HG02981 (cell line): Measurements from ENCODE around the gene TMEM117.
A peak's percentile ranks its signal among the peaks of the same experiment; 100 is the strongest.

Source experiments
- ATAC-seq: cut with Tn5 transposase; IDR thresholded peaks from one replicate; pipeline ENCODE4 v1.9.1; 2021; ENCODE audit warnings: mild to moderate bottlenecking, moderate library complexity; ENCODE audit not compliant: unreplicated experiment

Gene TMEM117

DNA sequence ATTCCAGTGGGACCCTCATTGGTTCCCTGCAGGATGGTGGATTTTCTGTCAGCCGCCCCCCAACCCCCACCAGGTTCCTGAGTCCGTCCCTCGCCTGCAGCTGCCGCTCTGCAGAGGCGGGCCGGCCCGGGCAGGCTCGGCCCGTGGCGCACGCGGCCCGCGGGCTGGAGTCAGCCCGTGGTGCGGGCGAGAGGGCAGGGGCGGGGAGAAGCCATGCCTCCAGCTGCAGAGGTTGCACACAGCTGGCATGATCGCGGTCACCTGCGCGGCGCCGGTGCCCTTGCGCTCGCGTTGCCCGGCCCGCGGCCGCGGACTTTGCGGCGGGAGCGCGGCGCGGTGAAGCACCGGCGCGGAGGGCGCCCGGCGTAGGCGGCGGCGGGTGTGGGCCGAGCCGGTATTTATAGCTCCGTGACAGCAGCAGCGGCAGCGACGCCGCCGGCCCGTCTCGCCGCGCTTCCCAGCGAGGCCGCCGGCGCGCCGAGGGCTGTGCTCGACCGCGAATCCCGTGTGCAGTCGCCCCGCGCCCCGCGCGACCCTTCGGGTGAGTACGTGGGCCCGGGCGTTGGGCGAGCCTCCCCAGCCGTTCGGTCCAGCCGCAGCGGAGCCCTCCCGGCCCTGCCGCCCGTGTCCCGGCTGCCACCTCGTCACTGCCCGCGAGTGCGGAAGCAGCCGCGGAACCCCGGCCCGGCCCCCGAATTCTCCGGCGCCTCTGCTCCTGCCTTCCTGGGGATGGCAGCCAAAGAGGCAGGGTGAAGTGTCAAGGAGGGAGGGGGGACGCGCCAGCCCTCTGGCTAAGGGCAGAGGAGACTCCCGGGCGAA lies at the start of gene TMEM117:
TMEM117 (plus strand) TSS at position 426 of the 819 bp plus-strand sequence.
- peak; percentile 71 for ATAC-seq

DNA sequence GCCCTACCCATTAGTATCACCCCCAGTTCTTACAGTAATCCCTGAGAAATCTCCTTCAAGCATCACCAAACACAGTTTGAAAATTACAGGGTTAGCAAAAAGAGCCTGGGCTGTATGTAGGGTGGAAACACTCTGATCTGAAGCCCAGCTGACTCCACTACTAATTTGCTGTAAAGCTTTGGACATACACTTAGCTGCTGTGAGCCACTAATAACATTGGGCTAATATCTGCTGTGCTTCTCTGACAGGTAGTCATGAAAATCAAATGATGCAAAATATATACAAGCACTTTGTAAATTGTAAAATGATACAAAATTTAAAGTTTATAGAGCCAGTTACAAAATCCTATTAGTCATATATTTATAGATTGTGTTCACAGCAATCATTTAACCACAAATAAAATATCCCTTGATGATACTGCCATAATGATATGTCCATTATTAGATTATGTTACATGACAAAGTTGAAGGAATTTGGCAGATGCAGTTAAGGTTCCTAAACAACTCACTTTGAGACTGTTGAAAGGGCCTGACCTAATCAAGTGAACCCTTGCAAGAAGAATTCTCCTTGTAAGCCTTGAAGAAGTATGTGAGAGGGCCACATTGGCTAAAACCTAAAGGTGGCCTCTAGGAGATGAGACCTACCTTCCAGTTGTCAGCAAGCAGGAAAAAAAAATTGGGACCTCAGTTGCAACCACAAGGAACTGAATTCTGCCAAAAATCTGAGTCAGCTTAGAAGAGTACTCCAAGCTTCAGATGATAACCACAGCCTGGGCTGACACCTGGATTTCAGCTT lies 48.8 kb upstream of the TMEM117 start:
- no peak for ATAC-seq

DNA sequence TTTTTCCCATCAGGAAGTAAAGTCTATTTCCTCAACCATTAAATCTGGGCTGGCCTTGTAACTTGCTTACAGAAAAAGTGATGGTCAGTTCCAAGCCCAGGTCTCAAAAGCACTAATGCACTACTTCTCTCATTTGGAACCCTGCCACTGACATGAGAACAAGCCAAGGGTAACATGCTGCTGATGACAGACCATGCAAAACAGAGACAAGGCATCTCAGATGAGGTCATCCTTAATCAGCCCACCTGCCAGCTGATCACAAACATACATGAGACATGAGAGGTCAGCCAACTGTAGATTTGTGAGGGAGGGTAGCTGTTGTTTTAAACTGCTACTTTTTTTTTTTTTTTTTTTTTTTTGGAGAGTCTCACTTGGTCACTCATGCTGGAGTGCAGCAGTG lies 45.9 kb upstream of the TMEM117 start:
- ATAC-seq = no peak

DNA sequence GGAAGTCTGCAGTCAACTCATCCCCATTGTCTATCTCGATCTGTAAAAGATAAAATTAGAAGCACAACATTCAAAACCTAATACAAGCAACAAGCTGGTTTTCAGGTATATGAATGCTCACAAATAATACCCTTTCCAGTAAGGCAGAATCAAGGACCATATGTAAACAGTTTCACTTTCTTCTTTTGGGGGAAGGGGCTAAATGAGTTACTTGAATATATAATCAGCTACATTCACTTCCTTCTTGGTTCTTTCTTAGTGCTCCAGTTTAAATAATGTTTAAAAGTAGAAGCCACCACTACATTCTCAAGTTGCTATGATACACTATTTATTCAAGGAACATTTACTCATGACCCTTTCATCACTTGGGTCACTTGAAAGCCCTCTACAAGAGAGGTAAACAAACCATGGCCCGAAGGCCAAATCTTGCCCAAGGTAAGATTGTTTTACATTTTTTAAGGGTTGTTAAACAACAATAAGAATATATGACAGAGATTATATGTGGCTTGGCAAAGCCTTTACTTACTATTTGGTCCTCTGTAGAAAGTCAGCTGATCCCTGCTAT lies 40.1 kb upstream of the TMEM117 start:
- peak; percentile 47 for ATAC-seq

DNA sequence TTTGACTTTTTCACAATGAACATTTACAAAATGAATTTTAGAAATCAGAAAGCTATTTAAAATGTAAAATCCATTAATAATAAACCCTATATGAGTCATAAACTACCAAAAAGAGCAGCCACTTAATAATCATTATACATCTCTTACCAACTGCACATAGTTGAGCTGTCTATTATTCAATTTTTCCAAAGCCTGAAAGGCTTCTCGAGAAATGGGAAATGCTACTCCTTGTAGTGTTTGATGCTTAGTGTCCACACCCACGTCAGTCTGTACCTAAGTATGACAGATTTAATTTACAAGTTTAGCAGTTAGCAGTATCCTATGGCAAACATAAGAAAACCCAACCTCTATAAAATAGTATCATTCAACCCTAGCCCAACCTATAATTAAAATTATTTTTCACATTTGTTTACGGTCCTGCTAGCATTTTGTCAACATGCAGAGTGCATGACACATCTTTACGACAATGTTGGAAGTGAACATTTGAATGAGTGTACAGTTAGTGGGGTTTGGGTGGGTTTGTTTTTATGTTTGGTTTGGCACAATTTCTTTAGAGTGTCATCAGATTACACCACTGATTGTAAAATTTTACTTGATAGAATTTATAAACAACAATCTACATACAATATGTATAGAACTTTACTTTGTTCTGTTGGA lies 38.2 kb upstream of the TMEM117 start:
- ATAC-seq = no peak

DNA sequence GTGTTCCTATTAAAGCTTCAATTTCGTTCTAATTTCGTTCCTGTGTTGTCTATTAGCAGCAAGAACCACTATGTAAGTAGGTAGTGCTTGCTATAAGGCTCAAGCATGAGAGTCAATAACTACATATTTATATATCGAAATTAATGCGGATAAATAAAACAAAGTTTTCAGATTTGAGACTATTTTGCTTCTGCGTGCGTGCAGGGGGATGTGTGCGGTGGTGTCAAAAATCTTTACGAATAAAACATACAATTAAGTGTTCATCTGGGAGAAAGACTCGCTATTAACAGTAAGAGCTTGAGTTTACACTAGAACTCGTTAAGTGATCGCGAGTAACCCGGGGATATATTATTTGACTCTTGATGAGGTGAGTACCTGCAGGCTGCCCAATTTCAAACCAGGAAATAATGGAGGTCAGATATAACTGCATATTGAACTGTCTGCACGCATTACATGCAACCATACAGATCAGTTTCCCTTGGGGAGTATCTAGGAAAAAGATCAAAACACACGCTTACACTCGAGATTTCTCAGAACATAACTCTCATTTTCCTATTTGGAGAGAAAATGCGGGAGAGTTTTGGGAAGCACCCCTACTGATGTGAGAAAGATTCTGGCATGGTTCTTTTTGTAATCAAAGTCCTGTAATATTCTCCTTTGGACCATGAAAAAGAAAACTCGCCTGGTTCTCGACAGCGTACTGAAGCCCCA lies 30.6 kb upstream of the TMEM117 start:
- no peak for ATAC-seq

DNA sequence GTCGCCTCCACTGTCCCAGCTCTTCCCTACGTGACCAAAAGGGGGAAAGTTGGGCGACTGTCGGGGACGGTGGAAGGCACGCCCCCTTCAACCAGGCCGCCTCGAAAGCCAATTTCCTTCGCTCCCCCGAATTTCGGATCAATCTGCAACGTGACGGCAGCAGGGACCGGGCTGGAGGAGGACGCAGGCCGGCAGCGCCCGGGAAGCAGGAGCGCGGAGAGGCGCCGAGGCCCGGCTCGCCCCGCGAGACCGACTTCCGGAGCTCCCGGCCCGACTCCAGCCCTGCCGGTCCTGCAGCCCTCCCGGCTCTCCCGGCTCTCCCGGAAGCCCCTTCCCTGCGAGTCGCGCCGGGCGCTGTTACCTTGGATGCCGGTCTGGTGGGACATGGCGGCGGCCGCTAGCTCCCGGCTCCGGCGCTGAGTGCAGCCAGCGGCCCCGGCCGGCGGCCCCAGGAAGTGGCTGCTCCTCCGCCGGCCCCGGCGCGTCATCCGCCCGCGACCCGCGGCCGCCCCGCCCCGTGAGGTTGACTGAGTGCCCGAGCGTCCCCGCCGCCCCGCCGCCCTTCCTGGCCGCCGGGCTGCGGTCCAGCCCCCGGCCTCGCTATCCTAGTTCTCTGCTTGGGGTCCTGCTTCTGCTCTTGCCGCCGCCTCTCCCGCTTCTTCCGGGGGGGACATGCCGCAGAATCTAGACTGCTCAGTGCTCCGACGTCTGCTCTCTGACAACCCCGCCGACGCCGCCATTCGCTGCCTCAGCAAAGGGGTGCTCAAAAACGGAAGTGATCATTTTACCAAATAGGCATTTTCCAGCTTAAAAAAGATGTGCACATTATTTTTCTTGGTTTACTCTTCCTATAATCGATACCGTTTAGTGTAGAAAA lies 29.8 kb upstream of the TMEM117 start, which contains the start of gene TWF1:
TWF1 (minus strand) TSS at position 458 of the 877 bp plus-strand sequence; CDS start at position 386, 72 bp downstream.
- peak; percentile 95 for ATAC-seq

DNA sequence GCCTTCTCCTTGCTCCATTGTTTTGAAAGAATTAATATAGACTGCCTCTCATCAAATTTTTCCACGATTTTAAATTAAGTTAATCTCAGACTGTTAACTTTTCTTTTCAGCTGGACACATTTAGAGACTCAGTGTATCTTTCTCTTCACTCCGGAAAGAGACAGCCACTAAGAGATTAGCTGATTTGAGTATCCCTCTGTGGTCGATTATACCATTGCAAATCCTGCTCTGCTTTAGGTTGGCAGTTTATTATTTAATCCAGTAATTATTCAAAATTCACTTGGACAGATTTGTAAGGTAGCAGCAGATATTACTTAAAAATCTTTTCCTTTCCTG lies 29.2 kb upstream of the TMEM117 start:
- no peak for ATAC-seq

DNA sequence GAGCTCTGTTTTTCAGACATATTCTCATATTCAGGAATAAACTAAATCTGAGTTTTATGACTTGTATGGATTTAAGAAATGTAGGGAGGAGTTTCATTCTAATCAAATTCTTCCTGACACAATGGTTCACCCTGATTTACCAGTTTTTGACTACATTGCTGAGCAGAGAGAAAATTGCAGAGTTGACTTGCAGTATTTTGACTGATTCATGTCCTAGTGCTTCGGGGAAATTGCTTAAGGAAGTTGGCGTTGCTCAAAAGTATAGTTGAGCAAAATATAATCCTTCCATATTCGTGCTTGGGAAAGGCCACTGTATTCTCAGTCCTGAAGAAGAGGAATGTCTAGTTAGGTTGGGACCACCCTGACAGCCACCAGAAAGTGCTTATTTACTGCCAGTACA lies 28.5 kb upstream of the TMEM117 start:
- no peak for ATAC-seq

DNA sequence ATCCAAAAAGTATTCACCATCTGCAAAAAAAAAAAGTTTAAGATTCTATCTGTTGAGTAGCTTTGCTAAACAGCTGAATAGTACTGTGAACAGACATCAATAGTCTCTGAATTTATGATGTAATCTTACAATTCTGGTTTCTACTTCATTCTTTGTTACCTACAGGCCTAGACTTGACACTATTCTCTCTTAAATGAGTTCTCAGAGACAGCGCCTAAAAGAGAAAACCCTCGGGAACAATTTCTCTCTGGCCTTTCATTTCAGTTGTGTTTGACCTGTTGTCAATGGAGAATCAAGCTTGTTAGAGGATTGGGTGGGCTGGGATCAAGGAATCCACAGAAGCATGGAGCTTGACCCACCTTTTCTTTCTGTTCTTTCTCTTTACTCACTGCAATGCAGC lies 23.8 kb upstream of the TMEM117 start:
- no peak for ATAC-seq

DNA sequence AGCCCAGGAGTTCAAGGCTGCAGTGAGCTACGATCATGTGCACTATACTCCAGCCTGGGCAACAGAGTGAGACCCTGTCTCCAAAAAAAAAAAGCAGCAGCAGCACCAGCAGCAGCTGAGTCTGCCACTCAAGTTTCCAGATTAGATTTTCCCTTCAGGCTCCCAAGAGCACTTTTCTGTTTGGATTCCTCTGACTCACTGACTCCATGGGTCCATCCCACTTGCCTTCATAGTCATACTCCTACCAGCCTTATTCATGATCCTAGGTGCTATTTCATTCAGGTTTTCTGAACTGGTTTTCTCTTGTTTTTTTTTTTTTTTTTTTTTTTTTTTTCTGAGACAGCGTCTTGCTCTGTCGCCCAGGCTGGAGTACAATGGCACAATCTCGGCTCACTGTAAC lies 23.0 kb upstream of the TMEM117 start:
- ATAC-seq = no peak

DNA sequence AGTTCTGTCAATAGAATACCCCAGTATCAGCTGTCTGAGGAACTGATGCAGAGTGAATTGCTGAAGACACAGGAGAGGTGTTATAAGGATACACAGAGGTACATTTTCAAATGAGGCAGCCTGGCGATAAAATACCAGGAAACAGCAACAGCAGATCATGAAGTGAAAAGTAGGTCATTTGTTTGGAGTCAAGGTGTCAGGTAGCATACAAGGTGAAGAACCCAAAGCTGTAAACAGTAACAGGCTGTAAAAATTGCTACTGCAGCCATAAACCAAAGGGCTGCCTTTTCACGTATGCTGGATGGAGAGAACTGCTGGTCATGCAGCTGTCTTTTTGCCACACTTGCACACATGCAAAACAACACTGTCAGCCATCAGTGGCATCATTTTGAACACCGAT lies 20.5 kb upstream of the TMEM117 start:
- ATAC-seq = no peak

DNA sequence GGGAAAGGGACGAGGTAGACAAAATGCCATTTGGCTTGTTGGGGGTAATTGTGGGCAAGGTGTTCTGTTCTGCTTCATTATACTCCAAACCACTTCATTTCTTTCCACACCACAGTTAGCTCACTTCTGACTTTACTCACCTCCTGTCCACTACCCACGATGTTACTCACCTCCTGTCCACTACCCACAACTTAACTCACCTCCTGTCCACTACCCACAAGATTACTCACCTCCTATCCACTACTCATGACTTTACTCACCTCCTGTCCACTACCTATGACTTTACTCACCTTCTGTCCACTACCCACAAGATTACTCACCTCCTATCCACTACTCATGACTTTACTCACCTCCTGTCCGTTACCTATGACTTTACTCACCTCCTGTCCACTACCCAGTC lies 19.7 kb upstream of the TMEM117 start:
- no peak for ATAC-seq

DNA sequence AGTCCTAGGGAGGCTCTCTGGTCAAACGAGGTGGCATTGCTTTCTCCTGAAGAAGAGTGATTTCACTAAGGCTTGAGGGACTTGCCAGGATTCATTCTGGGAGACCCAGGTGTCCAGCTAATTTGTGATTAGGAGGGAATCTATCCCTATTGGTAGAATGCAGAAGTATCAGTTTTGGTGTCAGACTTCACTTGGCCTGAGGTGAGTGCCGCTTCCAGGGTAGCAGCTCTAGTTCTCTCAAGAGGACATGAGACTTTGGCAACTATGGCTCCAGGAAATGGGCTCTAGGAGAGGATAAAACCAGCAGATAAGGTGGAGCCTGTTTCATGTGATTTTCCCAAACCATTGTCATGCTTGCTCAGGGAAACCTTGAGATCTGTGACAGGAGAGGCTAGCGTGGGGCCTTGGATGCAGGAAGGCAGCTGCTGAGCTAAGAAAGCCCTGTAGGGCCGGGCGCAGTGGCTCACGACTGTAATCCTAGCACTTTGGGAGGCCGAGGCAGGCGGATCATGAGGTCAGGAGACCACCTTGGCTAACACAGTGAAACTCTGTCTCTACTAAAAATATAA lies 11.6 kb upstream of the TMEM117 start:
- ATAC-seq = no peak

DNA sequence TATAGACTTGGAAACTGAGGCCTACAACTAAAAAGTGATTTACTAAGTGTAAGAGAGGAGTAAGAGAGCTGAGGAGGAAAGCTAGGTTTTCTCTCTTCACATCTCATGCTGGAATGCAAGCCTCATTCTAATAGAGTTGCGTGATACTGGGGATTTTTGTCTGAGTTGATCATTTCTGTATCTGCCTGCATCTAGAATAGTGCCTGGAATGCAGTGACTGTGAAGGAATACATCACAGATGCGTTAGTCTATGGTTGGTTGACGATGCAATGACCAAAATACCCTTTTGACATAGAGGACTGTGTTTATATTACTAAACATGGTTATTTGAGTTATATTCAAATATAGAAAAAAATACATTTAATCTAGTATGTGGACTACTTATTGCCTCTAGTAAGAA lies 9.2 kb upstream of the TMEM117 start:
- no peak for ATAC-seq

DNA sequence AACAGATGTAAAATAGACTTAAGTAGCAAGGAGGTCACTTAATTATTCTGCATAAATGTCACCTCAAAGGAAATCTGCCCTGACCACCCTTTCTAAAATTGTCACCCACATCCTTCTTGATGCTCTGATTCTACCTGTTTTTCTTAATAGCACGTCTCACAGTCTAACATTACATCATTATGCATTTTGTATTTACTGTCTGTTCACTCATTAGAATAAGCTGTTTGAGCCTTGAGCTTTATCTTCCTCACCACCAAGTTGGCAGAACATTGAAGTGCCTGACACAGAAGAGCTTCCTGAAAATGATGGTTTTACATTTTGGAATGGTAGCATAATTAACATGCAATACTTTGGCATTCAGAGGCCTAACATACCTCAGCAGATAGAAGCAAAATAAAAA lies 8.8 kb upstream of the TMEM117 start:
- no peak for ATAC-seq

DNA sequence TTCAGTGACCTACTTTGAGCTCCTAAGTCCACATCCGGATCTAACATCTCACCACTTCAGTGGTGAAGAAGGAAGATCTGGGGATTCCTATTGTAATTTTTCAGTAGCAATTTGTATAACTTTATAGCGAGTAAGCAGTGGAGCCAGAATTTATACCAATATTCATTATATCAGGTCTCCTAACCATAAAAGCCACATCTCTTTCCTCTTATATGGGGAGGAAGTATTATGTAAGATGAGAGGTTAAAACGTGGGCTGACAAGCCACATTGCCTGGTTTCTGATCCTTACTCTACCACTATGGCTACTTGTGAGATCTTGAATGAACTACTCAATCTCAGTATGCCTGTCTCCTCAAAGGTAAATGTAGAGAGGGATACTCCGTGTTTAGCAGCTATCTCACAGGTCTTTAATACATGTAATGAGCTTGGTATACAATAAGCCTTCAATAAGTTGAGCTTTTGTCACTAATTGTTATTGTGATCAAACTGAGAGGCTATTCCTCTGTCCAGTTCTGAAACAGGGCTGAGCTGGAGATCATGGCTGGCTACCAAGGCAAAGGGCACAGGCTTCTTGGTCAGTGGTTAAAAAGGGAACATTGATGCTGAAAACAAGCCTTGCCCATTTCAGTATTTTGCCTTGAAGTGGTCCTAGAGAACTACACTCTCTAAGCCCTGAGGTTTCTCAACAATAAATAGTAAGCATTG lies 3.3 kb upstream of the TMEM117 start:
- no peak for ATAC-seq

DNA sequence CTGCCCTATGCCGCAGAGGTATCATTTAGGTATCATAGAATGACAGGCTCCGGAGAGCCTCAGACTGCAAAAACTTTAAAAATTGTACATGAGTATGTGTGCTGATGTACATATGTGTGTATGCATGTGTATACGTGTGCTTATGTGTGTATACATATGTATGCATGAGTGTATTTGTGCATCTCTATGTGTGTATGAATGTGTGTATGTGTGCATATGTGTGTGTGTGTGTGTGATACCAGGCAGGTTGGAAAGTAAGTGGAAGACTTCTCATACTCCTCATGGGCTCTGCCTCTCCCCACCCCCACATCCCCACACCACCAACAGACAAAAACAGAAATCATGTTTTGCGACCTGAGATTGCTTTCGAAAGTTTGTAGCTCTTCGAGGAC lies 621 bp upstream of the TMEM117 start:
- peak; percentile 8 for ATAC-seq

DNA sequence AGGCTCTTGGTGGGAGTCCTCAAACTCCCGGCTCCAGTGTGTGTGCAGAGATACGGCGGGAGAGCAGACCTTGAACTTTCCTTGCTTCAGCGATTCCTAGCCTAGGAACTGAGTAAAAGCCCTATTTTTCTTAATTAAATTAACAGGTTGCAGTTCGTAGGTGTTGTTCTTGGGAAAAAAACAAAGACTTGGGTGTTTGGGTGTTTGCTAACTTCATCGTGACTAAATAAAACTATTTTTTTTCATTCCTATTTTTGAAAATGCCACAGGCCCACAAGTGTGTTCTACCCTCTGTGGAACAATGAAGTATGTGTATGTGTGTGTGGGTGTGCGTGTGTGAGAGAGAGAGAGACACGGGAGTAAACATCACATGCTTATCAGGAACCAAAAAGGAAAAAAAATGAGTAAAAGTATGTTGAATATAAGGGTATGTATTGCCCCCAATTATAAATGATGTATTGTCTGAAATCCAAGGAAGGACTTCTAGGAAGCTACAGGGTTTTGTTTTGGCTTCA lies 651 bp downstream of the TMEM117 start:
- ATAC-seq = peak; percentile 4
